Dendritic cell treated with granulocyte-macrophage colony-stimulating factor and Interleukin-4, amounts not matched to agents 40 ng/mL and 50 ng/mL, for 4 days (primary cell): ENCODE results near the gene HLF.
"Not testable (repeated sequence)": the region's sequence is repeated elsewhere in the genome, so short reads cannot be mapped to it uniquely, and the experiment has no call there.

Experiments
- H3K27ac Mint-ChIP-seq: one replicate; pipeline ENCODE4 v1.8.0; 2022; ENCODE audit warnings: mild to moderate bottlenecking, mixed read lengths
- H3K27me3 Mint-ChIP-seq: one replicate; pipeline ENCODE4 v1.8.0; 2022; ENCODE audit warnings: mild to moderate bottlenecking, mixed read lengths
- H3K36me3 Mint-ChIP-seq: one replicate; pipeline ENCODE4 v1.8.0; 2022; ENCODE audit warnings: low read depth, mixed read lengths
- H3K4me1 Mint-ChIP-seq: one replicate; pipeline ENCODE4 v1.8.0; 2022; ENCODE audit warnings: low read depth, mixed read lengths
- H3K4me3 Mint-ChIP-seq: one replicate; pipeline ENCODE4 v1.8.0; 2022; ENCODE audit warnings: mild to moderate bottlenecking, moderate library complexity, mixed read lengths
- H3K9me3 Mint-ChIP-seq: one replicate; pipeline ENCODE4 v1.8.0; 2022; ENCODE audit warnings: mixed read lengths
- intact Hi-C: fragments of 100-400 bp; cut with micrococcal nuclease; formaldehyde crosslinking; loops from one replicate; pipeline ENCODE4 v1.15.0; 2022

The HLF gene

GRCh38 chr17:55323518-55324295, 58.9 kb downstream of the HLF start:
- intact Hi-C loops = no loop called here

GRCh38 chr17:55324296-55324978, 59.7 kb downstream of the HLF start:
- intact Hi-C loops = no loop called here
- Mint-ChIP-seq H3K27me3 (no peaks in the 10 kb centered on the region), H3K27ac (no peak overlapping the region)

More at GRCh38 chr17:55323518-55324295, 58.9 kb downstream of the HLF start:
- Mint-ChIP-seq H3K4me1 (no peaks in the 10 kb centered on the region), H3K36me3 (no peaks in the 10 kb centered on the region), H3K27ac (no peak overlapping the region), H3K9me3 (no peaks in the 10 kb centered on the region), H3K27me3 (no peaks in the 10 kb centered on the region), H3K4me3 (no peak overlapping the region)

GRCh38 chr17:55325406-55325805, 60.6 kb downstream of the HLF start:
- Mint-ChIP-seq H3K27me3 (no peaks in the 10 kb centered on the region), H3K4me3 (no peak overlapping the region), H3K4me1 (no peaks in the 10 kb centered on the region), H3K27ac (no peak overlapping the region), H3K36me3 (no peaks in the 10 kb centered on the region), H3K9me3 (no peaks in the 10 kb centered on the region)
- intact Hi-C loops = no loop called here

More at GRCh38 chr17:55324296-55324978, 59.7 kb downstream of the HLF start:
- H3K4me3 Mint-ChIP-seq = no peak overlapping the region
- H3K36me3 Mint-ChIP-seq = no peaks in the 10 kb centered on the region
- H3K4me1 Mint-ChIP-seq = no peaks in the 10 kb centered on the region
- no peaks in the 10 kb centered on the region for H3K9me3 Mint-ChIP-seq

- H3K27me3 Mint-ChIP-seq = no peaks in the 10 kb centered on the region
- no peak overlapping the region for H3K27ac Mint-ChIP-seq
- H3K4me3 Mint-ChIP-seq = no peak overlapping the region
- no peaks in the 10 kb centered on the region for H3K4me1 Mint-ChIP-seq
- H3K36me3 Mint-ChIP-seq = no peaks in the 10 kb centered on the region
- intact Hi-C loops = no loop called here
- no peaks in the 10 kb centered on the region for H3K9me3 Mint-ChIP-seq
Observed at GRCh38 chr17:55326030-55326429, 61.3 kb downstream of the HLF start.

GRCh38 chr17:55327225-55328088, 62.7 kb downstream of the HLF start:
- no peaks in the 10 kb centered on the region for H3K4me1 Mint-ChIP-seq
- H3K9me3 Mint-ChIP-seq = no peaks in the 10 kb centered on the region
- H3K27ac Mint-ChIP-seq = no peak overlapping the region
- no peak overlapping the region for H3K4me3 Mint-ChIP-seq
- intact Hi-C loops = no loop called here
- no peaks in the 10 kb centered on the region for H3K36me3 Mint-ChIP-seq
- H3K27me3 Mint-ChIP-seq = no peaks in the 10 kb centered on the region

GRCh38 chr17:55328514-55328913, 63.8 kb downstream of the HLF start:
- H3K9me3 Mint-ChIP-seq, H3K4me1 Mint-ChIP-seq, intact Hi-C loops, H3K36me3 Mint-ChIP-seq, H3K27me3 Mint-ChIP-seq, H3K4me3 Mint-ChIP-seq, H3K27ac Mint-ChIP-seq: not testable (repeated sequence)

GRCh38 chr17:55330344-55330933, 65.7 kb downstream of the HLF start:
- Mint-ChIP-seq H3K9me3 (no peaks in the 10 kb centered on the region), H3K4me3 (no peak overlapping the region), H3K27ac (no peak overlapping the region), H3K36me3 (no peaks in the 10 kb centered on the region), H3K27me3 (peaks cover 2% of the 10 kb centered on the region), H3K4me1 (no peaks in the 10 kb centered on the region)
- intact Hi-C loops = no loop called here

- no peaks in the 10 kb centered on the region for H3K36me3 Mint-ChIP-seq
- no peaks in the 10 kb centered on the region for H3K4me1 Mint-ChIP-seq
- no peaks in the 10 kb centered on the region for H3K9me3 Mint-ChIP-seq
- intact Hi-C loops = no loop called here
- H3K4me3 Mint-ChIP-seq = no peak overlapping the region
- H3K27me3 Mint-ChIP-seq = peaks cover 2% of the 10 kb centered on the region
- no peak overlapping the region for H3K27ac Mint-ChIP-seq
Observed at GRCh38 chr17:55332296-55333041, 67.7 kb downstream of the HLF start.

- Mint-ChIP-seq H3K9me3 (no peaks in the 10 kb centered on the region), H3K4me3 (no peak overlapping the region), H3K4me1 (no peaks in the 10 kb centered on the region), H3K27me3 (peaks cover 2% of the 10 kb centered on the region), H3K27ac (no peak overlapping the region), H3K36me3 (no peaks in the 10 kb centered on the region)
- intact Hi-C loops = no loop called here
Observed at GRCh38 chr17:55334285-55334684, 69.5 kb downstream of the HLF start.

- peaks cover 2% of the 10 kb centered on the region for H3K27me3 Mint-ChIP-seq
- no peak overlapping the region for H3K27ac Mint-ChIP-seq
- H3K9me3 Mint-ChIP-seq = no peaks in the 10 kb centered on the region
- intact Hi-C loops = no loop called here
- H3K36me3 Mint-ChIP-seq = no peaks in the 10 kb centered on the region
- H3K4me3 Mint-ChIP-seq = no peak overlapping the region
- H3K4me1 Mint-ChIP-seq = no peaks in the 10 kb centered on the region
Observed at GRCh38 chr17:55334881-55335540, 70.3 kb downstream of the HLF start.

GRCh38 chr17:55335625-55336024, 70.9 kb downstream of the HLF start:
- no peak overlapping the region for H3K27ac Mint-ChIP-seq
- H3K36me3 Mint-ChIP-seq = no peaks in the 10 kb centered on the region
- intact Hi-C loops = no loop called here
- H3K4me3 Mint-ChIP-seq = no peak overlapping the region
- no peaks in the 10 kb centered on the region for H3K9me3 Mint-ChIP-seq
- H3K27me3 Mint-ChIP-seq = peaks cover 5% of the 10 kb centered on the region
- no peaks in the 10 kb centered on the region for H3K4me1 Mint-ChIP-seq

- H3K36me3 Mint-ChIP-seq = no peaks in the 10 kb centered on the region
Observed at GRCh38 chr17:55336426-55336825, 71.7 kb downstream of the HLF start.

GRCh38 chr17:55340176-55340575, 75.4 kb downstream of the HLF start:
- intact Hi-C loops = no loop called here
- Mint-ChIP-seq H3K27me3 (peaks cover 4% of the 10 kb centered on the region), H3K4me3 (no peak overlapping the region), H3K9me3 (no peaks in the 10 kb centered on the region), H3K27ac (no peak overlapping the region), H3K36me3 (no peaks in the 10 kb centered on the region), H3K4me1 (no peaks in the 10 kb centered on the region)

More at GRCh38 chr17:55336426-55336825, 71.7 kb downstream of the HLF start:
- Mint-ChIP-seq H3K27me3 (peaks cover 5% of the 10 kb centered on the region), H3K4me1 (no peaks in the 10 kb centered on the region), H3K27ac (no peak overlapping the region), H3K4me3 (no peak overlapping the region), H3K9me3 (no peaks in the 10 kb centered on the region)
- intact Hi-C loops = no loop called here
